A673 (cell line): Measurements from ENCODE around the gene MRRF.

ENCODE experiments used
- EZH2 ChIP-seq: fragments of 200-600 bp; sonication (generic); IDR thresholded peaks from 2 replicates; pipeline ENCODE4 v1.6.1; 2017; ENCODE audit warnings: borderline replicate concordance, low read depth, mild to moderate bottlenecking, mixed read lengths, antibody characterized with exemption, low read length; ENCODE audit not compliant: poor library complexity, severe bottlenecking
- TF ChIP-seq, protein P1 (sequence below): fragments of 300-800, 200-600 bp; sonication (generic); conservative IDR thresholded peaks from 2 replicates; pipeline ENCODE4 v1.5.1; 2017; ENCODE audit warnings: low read depth, mild to moderate bottlenecking, antibody characterized with exemption, low read length, moderate library complexity, mixed read lengths

DNA sequence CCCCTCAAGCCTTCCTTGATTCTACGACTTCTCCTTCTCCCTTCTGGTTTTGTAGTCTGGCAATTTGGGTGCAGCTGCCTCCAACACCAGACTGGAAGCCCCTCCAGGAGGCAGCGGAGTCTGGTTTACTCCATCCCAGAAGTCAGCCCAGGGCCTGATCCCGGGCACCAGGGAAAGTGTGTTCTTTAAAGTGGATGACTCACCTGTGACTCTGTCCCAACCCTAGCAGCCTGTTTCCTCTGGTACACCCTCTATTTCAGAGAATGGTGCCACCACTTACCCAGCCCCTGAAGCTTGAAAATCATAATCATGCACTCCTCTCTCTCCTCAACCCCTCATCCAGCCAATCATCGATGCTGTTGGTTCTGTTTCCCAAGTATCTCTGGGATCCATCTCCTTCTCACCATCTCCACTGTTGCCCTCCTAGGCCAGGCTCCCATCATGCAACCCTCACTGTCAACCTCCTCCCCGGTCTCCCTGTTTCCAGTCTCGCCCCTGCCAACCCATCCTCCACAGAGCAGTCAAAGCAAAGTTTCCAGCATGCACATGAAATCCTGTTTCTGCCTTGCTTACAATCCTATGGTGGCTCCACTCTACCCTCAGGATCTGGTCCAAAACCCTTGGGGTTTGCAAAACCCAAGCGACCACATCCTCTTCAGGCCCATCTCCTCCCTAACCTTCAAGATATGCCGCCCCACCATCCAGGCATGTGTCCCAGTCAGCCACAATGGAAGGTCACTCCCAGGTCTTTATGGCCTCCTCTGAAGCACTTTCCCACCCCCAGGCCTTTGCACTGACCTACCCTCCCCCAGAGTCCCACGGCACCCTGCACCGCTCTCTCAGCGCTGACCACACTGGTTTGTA, 46.4 kb upstream of the MRRF start:
- TF ChIP-seq, protein P1, sequence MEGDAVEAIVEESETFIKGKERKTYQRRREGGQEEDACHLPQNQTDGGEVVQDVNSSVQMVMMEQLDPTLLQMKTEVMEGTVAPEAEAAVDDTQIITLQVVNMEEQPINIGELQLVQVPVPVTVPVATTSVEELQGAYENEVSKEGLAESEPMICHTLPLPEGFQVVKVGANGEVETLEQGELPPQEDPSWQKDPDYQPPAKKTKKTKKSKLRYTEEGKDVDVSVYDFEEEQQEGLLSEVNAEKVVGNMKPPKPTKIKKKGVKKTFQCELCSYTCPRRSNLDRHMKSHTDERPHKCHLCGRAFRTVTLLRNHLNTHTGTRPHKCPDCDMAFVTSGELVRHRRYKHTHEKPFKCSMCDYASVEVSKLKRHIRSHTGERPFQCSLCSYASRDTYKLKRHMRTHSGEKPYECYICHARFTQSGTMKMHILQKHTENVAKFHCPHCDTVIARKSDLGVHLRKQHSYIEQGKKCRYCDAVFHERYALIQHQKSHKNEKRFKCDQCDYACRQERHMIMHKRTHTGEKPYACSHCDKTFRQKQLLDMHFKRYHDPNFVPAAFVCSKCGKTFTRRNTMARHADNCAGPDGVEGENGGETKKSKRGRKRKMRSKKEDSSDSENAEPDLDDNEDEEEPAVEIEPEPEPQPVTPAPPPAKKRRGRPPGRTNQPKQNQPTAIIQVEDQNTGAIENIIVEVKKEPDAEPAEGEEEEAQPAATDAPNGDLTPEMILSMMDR: no peak
- no peak for TF ChIP-seq EZH2
